T-helper 17 cell (primary cell): Measurements from ENCODE around the gene TMEM9. TPM values are rescaled to one million over a fixed set of nuclear protein-coding genes. Genes with fewer than 3 reads are reported as not detected.

Source experiments
- ATAC-seq: fragments of 150-1000 bp; cut with Tn5 transposase; 2 replicates; pipeline ENCODE4 v1.10.0; 2021; ENCODE audit warnings: mild to moderate bottlenecking, moderate library complexity
- DNase-seq, 3 donors: peaks; one replicate each; pipeline versions ENCODE4 v3.0.0 to v3.0.0-alpha.2; 2020 to 2021
- H3K9me3 ChIP-seq: one replicate; pipeline ENCODE4 v1.7.0; 2013; ENCODE audit warnings: low read length, mild to moderate bottlenecking; ENCODE audit not compliant: control insufficient read depth, poor library complexity, severe bottlenecking
- H3K27ac Mint-ChIP-seq: one replicate; pipeline ENCODE4 v1.8.0; 2022; ENCODE audit warnings: mild to moderate bottlenecking, moderate library complexity, mixed read lengths
- H3K27me3 Mint-ChIP-seq: one replicate; pipeline ENCODE4 v1.8.0; 2022; ENCODE audit warnings: mixed read lengths
- H3K36me3 Mint-ChIP-seq: one replicate; pipeline ENCODE4 v1.8.0; 2022; ENCODE audit warnings: low read depth, mixed read lengths
- H3K4me1 Mint-ChIP-seq: one replicate; pipeline ENCODE4 v1.8.0; 2022; ENCODE audit warnings: mild to moderate bottlenecking, mixed read lengths
- H3K4me3 Mint-ChIP-seq: one replicate; pipeline ENCODE4 v1.8.0; 2022; ENCODE audit warnings: mild to moderate bottlenecking, moderate library complexity, mixed read lengths
- total RNA-seq, 4 donors: library from RNA in 2 of 4; stranded (reverse) in 2 of 4; gene quantifications; one replicate each; pipeline ENCODE4 v1.2.3 and lab custom pipeline; 2022 to 2026

Gene TMEM9
- total RNA-seq, 2 donors from 2014 or later = 13.0 to 13.1 TPM

- peaks cover 4% of the 10 kb centered on the region for H3K27me3 Mint-ChIP-seq
- H3K4me3 Mint-ChIP-seq = peak overlapping the region; percentile 31
- H3K36me3 Mint-ChIP-seq = no peaks in the 10 kb centered on the region
- ATAC-seq = no peak
- no peak overlapping the region for H3K27ac Mint-ChIP-seq
- no peaks in the 10 kb centered on the region for H3K9me3 ChIP-seq
- peaks cover 10% of the 10 kb centered on the region for H3K4me1 Mint-ChIP-seq
- DNase-seq = no peak
Measured at GRCh38 chr1:201111156-201111555, 43.1 kb downstream of the TMEM9 start.

GRCh38 chr1:201110616-201111015 is 43.7 kb downstream of the TMEM9 start:
- no peak overlapping the region for H3K4me3 Mint-ChIP-seq
- H3K4me1 Mint-ChIP-seq = peaks cover 8% of the 10 kb centered on the region
- H3K27me3 Mint-ChIP-seq = peaks cover 4% of the 10 kb centered on the region
- H3K9me3 ChIP-seq = no peaks in the 10 kb centered on the region
- no peak for DNase-seq
- ATAC-seq = no peak
- no peaks in the 10 kb centered on the region for H3K36me3 Mint-ChIP-seq
- no peak overlapping the region for H3K27ac Mint-ChIP-seq

- peaks cover 8% of the 10 kb centered on the region for H3K4me1 Mint-ChIP-seq
- peaks cover 4% of the 10 kb centered on the region for H3K27me3 Mint-ChIP-seq
- H3K9me3 ChIP-seq = no peaks in the 10 kb centered on the region
- DNase-seq (no peak), ATAC-seq (no peak)
- no peaks in the 10 kb centered on the region for H3K36me3 Mint-ChIP-seq
- H3K4me3 Mint-ChIP-seq = peak overlapping the region; percentile 9
- H3K27ac Mint-ChIP-seq = no peak overlapping the region
Measured at GRCh38 chr1:201110138-201110537, 44.1 kb downstream of the TMEM9 start.

GRCh38 chr1:201109651-201110050 is 44.6 kb downstream of the TMEM9 start:
- H3K4me1 Mint-ChIP-seq = peaks cover 5% of the 10 kb centered on the region
- no peak for DNase-seq
- no peaks in the 10 kb centered on the region for H3K9me3 ChIP-seq
- H3K4me3 Mint-ChIP-seq = no peak overlapping the region
- no peak overlapping the region for H3K27ac Mint-ChIP-seq
- H3K27me3 Mint-ChIP-seq = peaks cover 4% of the 10 kb centered on the region
- ATAC-seq = no peak
- H3K36me3 Mint-ChIP-seq = no peaks in the 10 kb centered on the region

- H3K4me3 Mint-ChIP-seq = no peak overlapping the region
- H3K27ac Mint-ChIP-seq = no peak overlapping the region
- no peak for ATAC-seq
- no peak for DNase-seq
- H3K9me3 ChIP-seq = no peaks in the 10 kb centered on the region
- no peaks in the 10 kb centered on the region for H3K36me3 Mint-ChIP-seq
- peaks cover 4% of the 10 kb centered on the region for H3K27me3 Mint-ChIP-seq
- H3K4me1 Mint-ChIP-seq = peaks cover 5% of the 10 kb centered on the region
Measured at GRCh38 chr1:201108614-201109013, 45.7 kb downstream of the TMEM9 start.

GRCh38 chr1:201105688-201106087 is 48.6 kb downstream of the TMEM9 start:
- ATAC-seq (no peak), DNase-seq (no peak)
- no peak overlapping the region for H3K27ac Mint-ChIP-seq
- peaks cover 10% of the 10 kb centered on the region for H3K27me3 Mint-ChIP-seq
- H3K4me3 Mint-ChIP-seq = no peak overlapping the region
- H3K4me1 Mint-ChIP-seq = peaks cover 3% of the 10 kb centered on the region
- no peaks in the 10 kb centered on the region for H3K9me3 ChIP-seq
- H3K36me3 Mint-ChIP-seq = no peaks in the 10 kb centered on the region

GRCh38 chr1:201104141-201104540 is 50.1 kb downstream of the TMEM9 start:
- DNase-seq (no peak), ATAC-seq (no peak)
- no peak overlapping the region for H3K27ac Mint-ChIP-seq
- H3K36me3 Mint-ChIP-seq = no peaks in the 10 kb centered on the region
- H3K4me3 Mint-ChIP-seq = no peak overlapping the region
- H3K27me3 Mint-ChIP-seq = peaks cover 15% of the 10 kb centered on the region
- no peaks in the 10 kb centered on the region for H3K9me3 ChIP-seq
- peaks cover 3% of the 10 kb centered on the region for H3K4me1 Mint-ChIP-seq

GRCh38 chr1:201103666-201104065 is 50.6 kb downstream of the TMEM9 start:
- Mint-ChIP-seq H3K4me1 (peaks cover 3% of the 10 kb centered on the region), H3K27me3 (peaks cover 16% of the 10 kb centered on the region), H3K36me3 (no peaks in the 10 kb centered on the region), H3K4me3 (no peak overlapping the region), H3K27ac (no peak overlapping the region)
- no peaks in the 10 kb centered on the region for H3K9me3 ChIP-seq
- no peak for DNase-seq
- ATAC-seq = no peak

- no peak for DNase-seq
- Mint-ChIP-seq H3K4me3 (no peak overlapping the region), H3K36me3 (peaks cover 5% of the 10 kb centered on the region), H3K4me1 (peaks cover 8% of the 10 kb centered on the region), H3K27me3 (peaks cover 36% of the 10 kb centered on the region), H3K27ac (no peak overlapping the region)
- no peak for ATAC-seq
- no peaks in the 10 kb centered on the region for H3K9me3 ChIP-seq
Measured at GRCh38 chr1:201100169-201100930, 53.9 kb downstream of the TMEM9 start.

- ATAC-seq (no peak), DNase-seq (no peak)
- H3K27me3 Mint-ChIP-seq = peaks cover 49% of the 10 kb centered on the region
- peaks cover 8% of the 10 kb centered on the region for H3K4me1 Mint-ChIP-seq
- no peak overlapping the region for H3K27ac Mint-ChIP-seq
- no peak overlapping the region for H3K4me3 Mint-ChIP-seq
- peaks cover 5% of the 10 kb centered on the region for H3K36me3 Mint-ChIP-seq
- no peaks in the 10 kb centered on the region for H3K9me3 ChIP-seq
Measured at GRCh38 chr1:201098992-201099677, 55.1 kb downstream of the TMEM9 start.

- H3K9me3 ChIP-seq = no peaks in the 10 kb centered on the region
- Mint-ChIP-seq H3K36me3 (peaks cover 5% of the 10 kb centered on the region), H3K27ac (no peak overlapping the region), H3K4me3 (no peak overlapping the region), H3K27me3 (peaks cover 55% of the 10 kb centered on the region), H3K4me1 (peaks cover 8% of the 10 kb centered on the region)
- DNase-seq = no peak
- no peak for ATAC-seq
Measured at GRCh38 chr1:201096977-201097856, 57.1 kb downstream of the TMEM9 start.

- Mint-ChIP-seq H3K36me3 (peaks cover 5% of the 10 kb centered on the region), H3K27ac (no peak overlapping the region), H3K27me3 (peaks cover 59% of the 10 kb centered on the region), H3K4me3 (no peak overlapping the region), H3K4me1 (peaks cover 8% of the 10 kb centered on the region)
- DNase-seq (no peak), ATAC-seq (no peak)
- no peaks in the 10 kb centered on the region for H3K9me3 ChIP-seq
Measured at GRCh38 chr1:201096041-201096461, 58.2 kb downstream of the TMEM9 start.

GRCh38 chr1:201095581-201095980 is 58.7 kb downstream of the TMEM9 start:
- no peaks in the 10 kb centered on the region for H3K9me3 ChIP-seq
- Mint-ChIP-seq H3K4me3 (no peak overlapping the region), H3K4me1 (peaks cover 8% of the 10 kb centered on the region), H3K36me3 (peaks cover 5% of the 10 kb centered on the region), H3K27me3 (peaks cover 59% of the 10 kb centered on the region), H3K27ac (no peak overlapping the region)
- ATAC-seq (no peak), DNase-seq (no peak)
